Measurements from ENCODE around the gene PRSS48. TPM values are rescaled to one million over a fixed set of nuclear protein-coding genes. Genes with fewer than 3 reads are reported as not detected.

Gene PRSS48
- total and polyA plus RNA-seq, 10 of the 15 experiments (the other 5 are each of a cell fraction or from before 2014, with no cell fraction given): not detected

- no peak for TF ChIP-seq HDAC6 (IDR thresholded peaks at IDR 0.05; ENCODE audit: unreplicated experiment)
- TF ChIP-seq KAT2A (conservative IDR thresholded peaks at IDR 0.05; ENCODE audit: control insufficient read depth, low read depth, low read length): no peak
- TF ChIP-seq NFYB (IDR thresholded peaks at IDR 0.05; ENCODE audit: insufficient read depth, low read depth, low read length): no peak
- TF ChIP-seq RAD51 (IDR thresholded peaks at IDR 0.05): no peak
- TF ChIP-seq, protein P1, sequence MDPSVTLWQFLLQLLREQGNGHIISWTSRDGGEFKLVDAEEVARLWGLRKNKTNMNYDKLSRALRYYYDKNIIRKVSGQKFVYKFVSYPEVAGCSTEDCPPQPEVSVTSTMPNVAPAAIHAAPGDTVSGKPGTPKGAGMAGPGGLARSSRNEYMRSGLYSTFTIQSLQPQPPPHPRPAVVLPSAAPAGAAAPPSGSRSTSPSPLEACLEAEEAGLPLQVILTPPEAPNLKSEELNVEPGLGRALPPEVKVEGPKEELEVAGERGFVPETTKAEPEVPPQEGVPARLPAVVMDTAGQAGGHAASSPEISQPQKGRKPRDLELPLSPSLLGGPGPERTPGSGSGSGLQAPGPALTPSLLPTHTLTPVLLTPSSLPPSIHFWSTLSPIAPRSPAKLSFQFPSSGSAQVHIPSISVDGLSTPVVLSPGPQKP (IDR thresholded peaks at IDR 0.05; ENCODE audit: low read depth, low read length): no peak
- TF ChIP-seq HCFC1 (IDR thresholded peaks at IDR 0.05; ENCODE audit: low read length): no peak
- no peak for TF ChIP-seq SREBF1 (IDR thresholded peaks at IDR 0.05; ENCODE audit: low read length)
- TF ChIP-seq, protein P2, sequence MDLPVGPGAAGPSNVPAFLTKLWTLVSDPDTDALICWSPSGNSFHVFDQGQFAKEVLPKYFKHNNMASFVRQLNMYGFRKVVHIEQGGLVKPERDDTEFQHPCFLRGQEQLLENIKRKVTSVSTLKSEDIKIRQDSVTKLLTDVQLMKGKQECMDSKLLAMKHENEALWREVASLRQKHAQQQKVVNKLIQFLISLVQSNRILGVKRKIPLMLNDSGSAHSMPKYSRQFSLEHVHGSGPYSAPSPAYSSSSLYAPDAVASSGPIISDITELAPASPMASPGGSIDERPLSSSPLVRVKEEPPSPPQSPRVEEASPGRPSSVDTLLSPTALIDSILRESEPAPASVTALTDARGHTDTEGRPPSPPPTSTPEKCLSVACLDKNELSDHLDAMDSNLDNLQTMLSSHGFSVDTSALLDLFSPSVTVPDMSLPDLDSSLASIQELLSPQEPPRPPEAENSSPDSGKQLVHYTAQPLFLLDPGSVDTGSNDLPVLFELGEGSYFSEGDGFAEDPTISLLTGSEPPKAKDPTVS (IDR thresholded peaks at IDR 0.05; ENCODE audit: low read depth, low read length): no peak
- TF ChIP-seq PRDM15 (CRISPR knock-in tag; IDR thresholded peaks at IDR 0.05): no peak
Observed at GRCh38 chr4:151316645-151317044, 39.7 kb downstream of the PRSS48 start (continued).

All from GM12878 (cell line).